ENCODE data around the gene C13orf42.

DNA sequence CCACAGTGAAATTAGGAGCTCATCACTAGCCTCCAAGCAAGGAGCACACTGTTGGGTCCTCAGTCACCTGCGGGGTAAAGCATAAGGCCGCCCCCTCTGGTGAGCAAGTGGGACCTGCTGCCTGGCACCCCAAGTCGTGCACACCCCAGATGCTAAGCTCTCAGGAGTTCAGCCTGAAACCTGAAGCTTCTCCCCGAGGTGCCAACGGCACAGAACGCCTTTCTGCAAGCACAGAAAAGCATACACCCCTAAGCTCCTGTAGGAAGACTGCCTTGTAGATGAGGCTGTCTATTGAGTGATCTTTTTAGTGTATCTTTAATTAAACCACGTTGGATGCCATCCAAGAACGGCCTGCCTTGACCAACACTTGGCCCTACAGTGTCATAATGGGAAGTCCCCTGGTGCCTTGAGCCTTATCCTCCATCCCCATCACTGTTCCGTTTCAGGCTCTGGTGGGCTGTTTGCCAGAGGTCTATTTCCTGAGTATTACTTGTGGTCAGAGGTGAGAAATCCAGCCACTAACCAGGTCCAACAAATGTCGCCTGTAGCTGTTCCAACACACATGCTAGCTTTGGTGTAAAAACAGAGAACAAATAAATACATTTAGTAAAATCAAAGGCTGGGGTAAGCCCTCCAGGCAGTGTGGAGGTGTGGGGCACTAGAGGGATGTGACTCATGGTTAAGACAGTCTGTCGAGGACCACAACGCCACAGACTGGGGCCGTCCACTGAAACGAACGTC lies 44.8 kb downstream of the C13orf42 start:
- TF ChIP-seq EZH2 (IDR thresholded peaks at IDR 0.05; ENCODE audit: borderline replicate concordance, low read length) (no peak), CTCF (conservative IDR thresholded peaks at IDR 0.05 in 1 of 2, IDR thresholded peaks at IDR 0.05 in 1 of 2; ENCODE audit: extremely low read depth in 1 of 2, insufficient read depth in 1 of 2, low read depth in 1 of 2, low read length in 2 of 2) (peak in 1 of 2 donors; percentile 7)

Data from mammary epithelial cell (primary cell).